Activated naive CD8-positive, alpha-beta T cell treated with anti-CD3 and anti-CD28 coated beads, Interleukin-2, amount 50 U/mL, for 16 hours (primary cell): ENCODE data around the gene MPRIP.

ENCODE experiments used
- DNase-seq: peaks from one replicate; pipeline ENCODE4 v3.0.0-alpha.2; 2020; ENCODE audit warnings: low read depth, low spot score

MPRIP gene

GRCh38 chr17:17206124-17206912, 164.1 kb downstream of the MPRIP start, which contains the start of gene PLD6:
TSS of gene PLD6 (minus strand) at chr17:17206333. CDS start at chr17:17206286, 47 bp downstream.
- peak; percentile 90 for DNase-seq

- no peak for DNase-seq
These were observed 164.7 kb downstream of the MPRIP start for GRCh38 chr17:17206913-17207335.

- no peak for DNase-seq
These were observed 165.7 kb downstream of the MPRIP start for GRCh38 chr17:17207998-17208397.

- DNase-seq, result no peak
These were observed 171.5 kb downstream of the MPRIP start for GRCh38 chr17:17213775-17214174.

GRCh38 chr17:17214646-17215436, 172.6 kb downstream of the MPRIP start:
- DNase-seq, result no peak

GRCh38 chr17:17215575-17215974, 173.3 kb downstream of the MPRIP start:
- no peak for DNase-seq

GRCh38 chr17:17216236-17216635, 174.0 kb downstream of the MPRIP start:
- DNase-seq, result no peak

GRCh38 chr17:17216776-17217175, 174.5 kb downstream of the MPRIP start:
- DNase-seq, result no peak

- DNase-seq, result no peak
These were observed 175.7 kb downstream of the MPRIP start for GRCh38 chr17:17217995-17218394.

GRCh38 chr17:17220529-17220928, 178.3 kb downstream of the MPRIP start:
- no peak for DNase-seq

GRCh38 chr17:17221329-17221728, 179.1 kb downstream of the MPRIP start:
- no peak for DNase-seq

- DNase-seq, result no peak
These were observed 181.5 kb downstream of the MPRIP start for GRCh38 chr17:17223736-17224135.

GRCh38 chr17:17224137-17224536, 181.9 kb downstream of the MPRIP start:
- DNase-seq, result no peak

GRCh38 chr17:17225901-17226300, 183.6 kb downstream of the MPRIP start:
- DNase-seq, result no peak

GRCh38 chr17:17226451-17227265, 184.4 kb downstream of the MPRIP start:
- DNase-seq, result no peak

- no peak for DNase-seq
These were observed 185.6 kb downstream of the MPRIP start for GRCh38 chr17:17227608-17228520.

- no peak for DNase-seq
These were observed 186.4 kb downstream of the MPRIP start for GRCh38 chr17:17228521-17229279.

GRCh38 chr17:17229416-17230384, 187.4 kb downstream of the MPRIP start:
- no peak for DNase-seq
